NCI-H2196 treated with DMSO at 0.1 percent for 48 hours (cell line): ENCODE data around the gene GJD3.
A peak's percentile ranks its signal among the peaks of the same experiment; 100 is the strongest.

Experiments
- DNase-seq: peaks from one replicate; lab custom pipeline; 2025; ENCODE audit not compliant: unreplicated experiment; lab: John Stamatoyannopoulos, UW

The GJD3 gene

GRCh38 chr17:40342504-40343218, 21.9 kb downstream of the GJD3 start:
- no peak for DNase-seq

- no peak for DNase-seq
Measured at GRCh38 chr17:40341808-40342503, 22.6 kb downstream of the GJD3 start.

GRCh38 chr17:40340880-40341807, 23.4 kb downstream of the GJD3 start:
- peak; percentile 69 for DNase-seq

- no peak for DNase-seq
Measured at GRCh38 chr17:40340327-40340726, 24.2 kb downstream of the GJD3 start.

GRCh38 chr17:40338941-40339649, 25.4 kb downstream of the GJD3 start:
- no peak for DNase-seq

GRCh38 chr17:40338058-40338457, 26.5 kb downstream of the GJD3 start:
- DNase-seq = no peak

- DNase-seq = no peak
Measured at GRCh38 chr17:40337351-40337750, 27.2 kb downstream of the GJD3 start.

- no peak for DNase-seq
Measured at GRCh38 chr17:40335620-40336019, 28.9 kb downstream of the GJD3 start.

- no peak for DNase-seq
Measured at GRCh38 chr17:40333781-40334448, 30.6 kb downstream of the GJD3 start.

GRCh38 chr17:40331743-40332641, 32.5 kb downstream of the GJD3 start:
- peak; percentile 73 for DNase-seq

- DNase-seq = no peak
Measured at GRCh38 chr17:40330850-40331470, 33.6 kb downstream of the GJD3 start.

GRCh38 chr17:40329839-40330794, 34.4 kb downstream of the GJD3 start:
- no peak for DNase-seq

GRCh38 chr17:40328386-40328766, 36.2 kb downstream of the GJD3 start:
- no peak for DNase-seq

GRCh38 chr17:40327735-40328385, 36.7 kb downstream of the GJD3 start:
- DNase-seq = no peak

GRCh38 chr17:40327244-40327729, 37.2 kb downstream of the GJD3 start:
- no peak for DNase-seq

GRCh38 chr17:40326832-40327199, 37.7 kb downstream of the GJD3 start:
- no peak for DNase-seq
